ENCODE data around the gene CENPW.

CENPW gene

GRCh38 chr6:126339796-126340609 is at the start of gene CENPW:
Gene CENPW, plus strand, starts transcription at chr6:126340115. Its CDS starts 159 bp downstream, at chr6:126340274.
- DNase-seq (ENCODE audit: low read depth) = peak; percentile 94

- DNase-seq (ENCODE audit: low read depth) = no peak
Observed at GRCh38 chr6:126293891-126294524, 45.9 kb upstream of the CENPW start.

GRCh38 chr6:126300126-126300525 is 39.8 kb upstream of the CENPW start:
- DNase-seq (ENCODE audit: low read depth) = no peak

- no peak for DNase-seq (ENCODE audit: low read depth)
Observed at GRCh38 chr6:126300735-126301134, 39.2 kb upstream of the CENPW start.

GRCh38 chr6:126302191-126302590 is 37.7 kb upstream of the CENPW start:
- DNase-seq (ENCODE audit: low read depth) = no peak

GRCh38 chr6:126307849-126308248 is 32.1 kb upstream of the CENPW start:
- no peak for DNase-seq (ENCODE audit: low read depth)

GRCh38 chr6:126308362-126308761 is 31.6 kb upstream of the CENPW start:
- no peak for DNase-seq (ENCODE audit: low read depth)

- DNase-seq (ENCODE audit: low read depth) = no peak
Observed at GRCh38 chr6:126312013-126312665, 27.8 kb upstream of the CENPW start.

GRCh38 chr6:126313941-126314340 is 26.0 kb upstream of the CENPW start:
- no peak for DNase-seq (ENCODE audit: low read depth)

- DNase-seq (ENCODE audit: low read depth) = no peak
Observed at GRCh38 chr6:126318797-126319196, 21.1 kb upstream of the CENPW start.

GRCh38 chr6:126333729-126334128 is 6.2 kb upstream of the CENPW start:
- DNase-seq (ENCODE audit: low read depth) = no peak

GRCh38 chr6:126335210-126335609 is 4.7 kb upstream of the CENPW start:
- no peak for DNase-seq (ENCODE audit: low read depth)

- no peak for DNase-seq (ENCODE audit: low read depth)
Observed at GRCh38 chr6:126337323-126337722, 2.6 kb upstream of the CENPW start.

GRCh38 chr6:126341126-126341525 is 1.2 kb downstream of the CENPW start:
- DNase-seq (ENCODE audit: low read depth) = no peak

GRCh38 chr6:126344181-126344580 is 4.3 kb downstream of the CENPW start:
- no peak for DNase-seq (ENCODE audit: low read depth)

GRCh38 chr6:126351960-126352359 is 12.0 kb downstream of the CENPW start:
- no peak for DNase-seq (ENCODE audit: low read depth)

- DNase-seq (ENCODE audit: low read depth) = no peak
Observed at GRCh38 chr6:126352514-126352913, 12.6 kb downstream of the CENPW start.

- DNase-seq (ENCODE audit: low read depth) = no peak
Observed at GRCh38 chr6:126356526-126356925, 16.6 kb downstream of the CENPW start.

GRCh38 chr6:126359936-126360537 is 20.1 kb downstream of the CENPW start:
- DNase-seq (ENCODE audit: low read depth) = no peak

GRCh38 chr6:126361832-126362440 is 22.0 kb downstream of the CENPW start:
- DNase-seq (ENCODE audit: low read depth) = no peak

- DNase-seq (ENCODE audit: low read depth) = no peak
Observed at GRCh38 chr6:126367849-126368248, 27.9 kb downstream of the CENPW start.

- no peak for DNase-seq (ENCODE audit: low read depth)
Observed at GRCh38 chr6:126372626-126373025, 32.7 kb downstream of the CENPW start.
